BLaER1 treated with 17β-estradiol and CSF1 and Interleukin-3, amounts not matched to agents 10 nM and 100 nM (cell line): ENCODE results near the gene GAK.

Experiments used
- H3K27ac ChIP-seq, 11 experiments: shearing (Covaris generic); formaldehyde crosslinking; 2 replicates each; pipeline ENCODE4 v1.8.1; 2022
- H3K27me3 ChIP-seq, 11 experiments: shearing (Covaris generic); formaldehyde crosslinking; 2 replicates each; pipeline ENCODE4 v1.8.1; 2022
- H3K36me3 ChIP-seq, 11 experiments: shearing (Covaris generic); formaldehyde crosslinking; 2 replicates each; pipeline ENCODE4 v1.8.1; 2022
- H3K4me1 ChIP-seq, 10 experiments: shearing (Covaris generic); formaldehyde crosslinking; 2 replicates each; pipeline ENCODE4 v1.8.1; 2022
- H3K4me2 ChIP-seq, 11 experiments: shearing (Covaris generic); formaldehyde crosslinking; 2 replicates each; pipeline ENCODE4 v1.8.1; 2022
- H3K4me3 ChIP-seq, 10 experiments: shearing (Covaris generic); formaldehyde crosslinking; 2 replicates each; pipeline ENCODE4 v1.8.1; 2022
- H3K9ac ChIP-seq, 11 experiments: shearing (Covaris generic); formaldehyde crosslinking; 2 replicates each; pipeline ENCODE4 v1.8.1; 2022
- H3K9me3 ChIP-seq, 11 experiments: shearing (Covaris generic); formaldehyde crosslinking; replicated peaks in 1 of 11; 2 replicates each; pipeline ENCODE4 v1.8.1; 2022
- H4K20me1 ChIP-seq, 11 experiments: shearing (Covaris generic); formaldehyde crosslinking; 2 replicates each; pipeline ENCODE4 v1.8.1; 2022
- Cebpa-rat ChIP-seq, 11 experiments: shearing (Covaris generic); IDR thresholded peaks; 2 replicates each; pipeline ENCODE4 v1.8.1; 2022

The GAK gene

DNA sequence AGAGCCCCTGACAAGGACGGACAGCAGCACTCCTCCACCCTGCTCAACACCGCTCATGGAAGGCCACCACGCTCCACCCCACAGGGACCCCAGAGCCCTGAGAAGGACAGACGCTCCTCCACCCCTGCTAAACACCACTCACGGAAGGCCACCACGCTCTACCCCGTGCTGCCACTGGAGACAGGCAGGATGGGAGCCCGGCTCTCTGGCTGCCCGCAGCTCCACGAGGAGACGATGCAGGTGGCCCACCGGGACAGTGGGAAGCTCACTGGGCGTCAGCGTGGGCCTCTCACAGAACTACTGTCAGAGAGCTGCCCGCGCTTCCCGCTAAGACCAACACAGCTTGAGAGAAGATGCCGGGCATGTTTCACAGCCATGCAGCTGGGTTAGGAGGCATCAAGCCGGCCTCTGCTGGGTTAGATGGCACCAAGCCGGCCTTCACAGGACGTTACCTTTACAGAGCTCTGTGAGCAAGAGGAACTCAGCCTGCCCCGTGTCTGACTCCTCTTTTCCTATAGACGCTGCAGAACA, 20.8 kb downstream of the GAK start:
- H3K4me1 ChIP-seq = peaks cover 17 to 22% (median 21%) of the 10 kb centered on the region in 10 experiments
- TF ChIP-seq Cebpa-rat (IDR thresholded peaks at IDR 0.05) = no peak
- H3K9me3 ChIP-seq = peaks cover 0 to 11% (median 2%) of the 10 kb centered on the region in 11 experiments; a peak in 5 of 22 replicates
- no peak overlapping the region for H3K4me2 ChIP-seq
- no peak overlapping the region for H3K9ac ChIP-seq
- H3K4me3 ChIP-seq = no peak overlapping the region
- H3K27ac ChIP-seq = no peak overlapping the region
- H3K27me3 ChIP-seq = no peaks in the 10 kb centered on the region
- H4K20me1 ChIP-seq = peaks cover 81 to 100% (median 100%) of the 10 kb centered on the region in 11 experiments
- peaks cover 60 to 74% (median 72%) of the 10 kb centered on the region in 11 experiments for H3K36me3 ChIP-seq

DNA sequence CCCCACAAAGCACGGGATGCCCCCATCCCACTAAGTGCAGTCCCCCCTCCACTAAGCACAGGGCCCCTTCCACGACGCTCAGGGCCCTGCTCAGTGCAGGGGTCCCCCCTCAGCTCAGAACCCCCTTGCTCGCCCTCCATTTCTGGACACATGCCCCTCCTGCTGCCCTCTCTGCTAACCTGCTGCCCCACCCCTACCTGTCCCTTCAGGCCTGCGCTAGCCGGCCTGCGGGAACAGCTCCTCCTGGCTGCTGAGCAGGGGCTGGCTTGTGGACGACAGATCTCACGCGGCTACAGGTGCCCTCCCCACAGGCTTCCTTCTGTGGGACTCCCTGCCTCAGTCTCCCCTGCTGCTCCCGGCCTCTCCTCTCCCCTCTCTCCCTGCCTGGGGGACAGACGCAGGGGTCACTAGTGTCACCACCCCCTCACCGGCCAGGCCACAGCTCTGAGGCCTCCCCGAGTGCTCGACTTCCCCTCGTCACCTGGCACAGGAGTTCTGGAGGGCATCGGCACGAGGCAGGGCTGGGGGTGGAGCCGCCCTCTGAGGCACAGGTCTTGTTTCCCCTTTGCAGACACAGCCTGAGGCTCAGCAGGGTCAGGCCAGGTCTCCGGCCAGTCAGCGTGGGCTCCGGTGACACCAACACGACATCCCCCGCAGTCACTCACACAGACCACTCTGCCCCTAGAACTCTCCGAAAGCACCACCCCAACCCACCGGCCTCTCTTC, 21.6 kb downstream of the GAK start:
- no peak overlapping the region for H3K9ac ChIP-seq
- no peak overlapping the region for H3K4me2 ChIP-seq
- no peak for TF ChIP-seq Cebpa-rat (IDR thresholded peaks at IDR 0.05)
- H3K27ac ChIP-seq = no peak overlapping the region
- no peak overlapping the region for H3K4me3 ChIP-seq
- peaks cover 67 to 81% (median 80%) of the 10 kb centered on the region in 11 experiments for H3K36me3 ChIP-seq
- H3K4me1 ChIP-seq = peaks cover 10 to 15% (median 14%) of the 10 kb centered on the region in 10 experiments
- H3K27me3 ChIP-seq = no peaks in the 10 kb centered on the region
- H4K20me1 ChIP-seq = peaks cover 79 to 100% (median 100%) of the 10 kb centered on the region in 11 experiments
- peaks cover 0 to 18% (median 0%) of the 10 kb centered on the region in 11 experiments; a peak in 9 of 22 replicates for H3K9me3 ChIP-seq

DNA sequence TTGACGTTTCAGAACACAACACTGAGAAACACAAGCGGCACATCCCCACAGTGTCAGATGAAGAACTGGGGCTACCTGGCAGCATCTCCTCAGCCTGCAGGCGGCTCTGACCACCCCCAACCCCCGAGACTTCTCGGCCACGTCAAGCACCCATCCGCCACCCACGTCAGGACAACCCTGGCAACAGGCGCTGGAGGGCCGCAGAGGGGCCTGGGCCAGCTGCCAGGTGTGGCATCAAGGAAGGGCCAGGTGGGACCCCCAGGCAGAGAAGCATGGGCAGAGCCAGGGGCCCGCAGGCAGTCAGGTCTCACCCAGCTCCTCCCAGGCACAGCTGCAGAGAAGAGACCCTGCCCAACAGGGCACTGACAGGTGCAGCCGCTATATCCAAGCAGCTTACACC, 22.3 kb downstream of the GAK start:
- H3K4me3 ChIP-seq = no peak overlapping the region
- no peak for TF ChIP-seq Cebpa-rat (IDR thresholded peaks at IDR 0.05)
- no peak overlapping the region for H3K27ac ChIP-seq
- H3K4me1 ChIP-seq = peaks cover 3 to 8% (median 7%) of the 10 kb centered on the region in 10 experiments
- peaks cover 0 to 19% (median 0%) of the 10 kb centered on the region in 11 experiments; a peak in 9 of 22 replicates for H3K9me3 ChIP-seq
- no peak overlapping the region for H3K4me2 ChIP-seq
- H3K36me3 ChIP-seq = peaks cover 74 to 88% (median 87%) of the 10 kb centered on the region in 11 experiments
- no peak overlapping the region for H3K9ac ChIP-seq
- H4K20me1 ChIP-seq = peaks cover 79 to 100% (median 100%) of the 10 kb centered on the region in 11 experiments
- no peaks in the 10 kb centered on the region for H3K27me3 ChIP-seq

DNA sequence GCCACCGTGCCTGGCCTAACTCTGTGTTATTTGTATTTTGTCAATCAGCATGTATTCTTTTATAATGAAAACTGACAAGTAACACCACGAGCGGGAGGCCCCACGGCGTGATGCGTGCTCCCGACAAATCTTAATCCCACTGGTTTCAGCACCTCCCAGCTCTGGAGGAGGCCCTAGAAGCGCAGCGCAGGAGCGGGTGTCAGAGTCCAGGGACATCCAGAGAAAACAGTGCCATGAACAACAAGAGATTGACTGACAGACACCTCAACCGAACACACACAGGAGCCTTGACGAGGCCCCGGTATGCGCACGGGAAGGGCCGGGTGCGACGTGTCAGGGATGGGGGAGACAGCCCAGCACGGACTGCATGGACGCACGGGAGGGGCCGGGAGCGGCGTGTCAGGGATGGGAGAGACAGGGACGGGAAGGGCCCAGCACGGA, 23.0 kb downstream of the GAK start:
- Histone ChIP-seq H3K4me1 (peaks cover 0 to under 1% (median 0%) of the 10 kb centered on the region in 10 experiments; a peak in 8 of 20 replicates), H3K4me3 (no peak overlapping the region), H4K20me1 (peaks cover 74 to 100% (median 98%) of the 10 kb centered on the region in 11 experiments), H3K27me3 (no peaks in the 10 kb centered on the region), H3K9ac (no peak overlapping the region), H3K4me2 (no peak overlapping the region), H3K27ac (no peak overlapping the region), H3K9me3 (peaks cover 0 to 19% (median 0%) of the 10 kb centered on the region in 11 experiments; a peak in 9 of 22 replicates), H3K36me3 (peaks cover 79 to 95% (median 92%) of the 10 kb centered on the region in 11 experiments)
- TF ChIP-seq Cebpa-rat (IDR thresholded peaks at IDR 0.05) = no peak

DNA sequence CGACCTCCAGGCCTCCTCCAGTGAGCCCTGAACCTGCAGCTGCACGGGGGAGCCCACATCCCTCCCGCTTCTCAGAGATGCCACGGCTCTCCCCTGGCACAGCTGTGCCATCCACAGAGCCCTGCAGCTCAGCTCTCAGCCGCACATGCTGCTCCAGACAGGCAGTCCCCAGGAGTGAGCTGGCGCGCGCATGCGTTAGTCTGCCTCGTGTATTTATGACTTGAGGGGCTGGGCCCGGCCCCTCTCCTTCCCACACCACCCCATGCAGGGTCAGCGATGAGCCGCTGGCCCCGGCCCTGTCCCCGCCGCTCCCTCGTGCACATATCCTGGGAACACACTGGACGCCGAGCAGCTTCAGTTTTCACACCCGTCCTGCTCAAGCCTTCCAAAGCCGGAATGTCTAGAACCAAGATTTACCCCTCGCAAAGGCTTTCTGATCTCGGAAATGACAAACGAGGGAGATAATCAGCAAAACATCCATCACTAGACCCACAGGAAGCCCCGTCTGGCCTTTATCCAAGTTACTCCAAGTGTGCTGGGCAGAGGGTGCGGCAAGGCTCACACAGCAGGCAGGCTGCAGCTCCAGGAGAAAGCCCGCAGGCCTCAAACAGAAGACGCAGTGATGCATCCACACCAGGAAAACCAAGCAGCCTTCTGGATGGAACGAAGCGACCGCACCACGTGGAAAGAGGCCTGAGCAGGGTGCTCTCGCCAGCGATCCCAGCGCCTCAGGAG, 24.3 kb downstream of the GAK start:
- no peak for TF ChIP-seq Cebpa-rat (IDR thresholded peaks at IDR 0.05)
- peaks cover 66 to 100% (median 97%) of the 10 kb centered on the region in 11 experiments for H4K20me1 ChIP-seq
- no peaks in the 10 kb centered on the region for H3K4me1 ChIP-seq
- no peaks in the 10 kb centered on the region for H3K27me3 ChIP-seq
- H3K4me2 ChIP-seq = no peak overlapping the region
- no peak overlapping the region for H3K27ac ChIP-seq
- H3K9me3 ChIP-seq = peaks cover 0 to 19% (median 0%) of the 10 kb centered on the region in 11 experiments; a peak in 9 of 22 replicates
- peaks cover 77 to 100% (median 96%) of the 10 kb centered on the region in 11 experiments for H3K36me3 ChIP-seq
- no peak overlapping the region for H3K4me3 ChIP-seq
- no peak overlapping the region for H3K9ac ChIP-seq

DNA sequence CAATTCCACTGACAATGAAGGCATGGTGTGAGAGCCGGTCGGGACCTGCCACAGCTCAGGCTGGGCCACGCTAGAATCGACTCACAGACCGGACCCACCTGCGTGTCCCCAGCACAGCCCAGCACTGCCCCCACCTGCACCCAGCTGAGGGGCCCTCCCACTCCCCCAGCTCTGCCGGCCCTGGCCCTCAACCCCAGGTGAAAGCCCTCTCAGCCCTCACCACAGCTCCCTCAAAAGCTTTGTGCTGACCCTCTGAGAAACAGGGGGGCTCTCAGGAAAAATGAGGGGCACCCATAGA, 25.1 kb downstream of the GAK start:
- H3K9me3 ChIP-seq = peaks cover 0 to 19% (median 0%) of the 10 kb centered on the region in 11 experiments; a peak in 9 of 22 replicates
- TF ChIP-seq Cebpa-rat (IDR thresholded peaks at IDR 0.05) = no peak
- no peaks in the 10 kb centered on the region for H3K4me1 ChIP-seq
- H3K9ac ChIP-seq = no peak overlapping the region
- H3K4me3 ChIP-seq = no peak overlapping the region
- H3K27me3 ChIP-seq = no peaks in the 10 kb centered on the region
- peaks cover 66 to 100% (median 96%) of the 10 kb centered on the region in 11 experiments for H4K20me1 ChIP-seq
- peaks cover 77 to 100% (median 94%) of the 10 kb centered on the region in 11 experiments for H3K36me3 ChIP-seq
- H3K27ac ChIP-seq = no peak overlapping the region
- H3K4me2 ChIP-seq = no peak overlapping the region

DNA sequence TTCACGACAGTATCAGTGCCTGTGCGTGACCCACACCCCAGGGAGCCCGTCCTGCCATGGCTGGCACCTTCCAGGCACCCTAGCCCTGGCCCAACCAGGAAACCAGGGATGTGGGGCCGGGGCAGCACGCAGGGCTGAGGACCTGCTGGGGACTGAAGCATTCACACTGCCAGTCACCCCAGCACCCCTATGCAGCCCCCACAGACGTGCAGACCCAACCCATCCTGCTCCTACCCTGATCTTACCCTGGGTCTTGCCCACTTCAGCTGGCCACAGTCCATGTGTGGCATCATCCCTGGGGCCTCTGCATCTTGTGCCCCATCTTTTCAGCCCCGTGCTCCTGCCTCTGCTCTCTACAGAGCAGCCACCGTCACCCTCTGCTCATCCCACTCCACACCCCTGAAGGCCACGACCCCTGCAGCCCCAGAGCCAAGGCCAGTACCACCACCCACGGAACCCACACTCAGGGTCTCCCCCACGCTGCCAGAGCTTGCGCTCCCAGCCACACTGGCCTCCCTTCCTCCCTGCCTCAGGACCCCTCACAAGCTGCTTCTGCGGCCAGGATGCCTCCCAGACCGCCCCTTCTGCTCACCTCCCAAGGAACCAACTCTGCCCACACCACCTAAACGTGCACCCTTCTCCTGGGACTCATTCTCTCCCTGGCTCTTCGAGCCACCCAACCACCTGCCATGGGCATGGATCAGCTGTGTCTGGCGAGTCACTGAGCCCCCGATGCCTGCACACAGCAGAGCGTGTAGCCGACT, 25.6 kb downstream of the GAK start:
- H3K27me3 ChIP-seq = no peaks in the 10 kb centered on the region
- no peak overlapping the region for H3K27ac ChIP-seq
- peaks cover 0 to 19% (median 0%) of the 10 kb centered on the region in 11 experiments; a peak in 9 of 22 replicates for H3K9me3 ChIP-seq
- no peak overlapping the region for H3K9ac ChIP-seq
- H3K4me1 ChIP-seq = no peaks in the 10 kb centered on the region
- peaks cover 66 to 100% (median 96%) of the 10 kb centered on the region in 11 experiments; a peak in 21 of 22 replicates for H4K20me1 ChIP-seq
- no peak for TF ChIP-seq Cebpa-rat (IDR thresholded peaks at IDR 0.05)
- H3K36me3 ChIP-seq = peaks cover 77 to 100% (median 94%) of the 10 kb centered on the region in 11 experiments
- no peak overlapping the region for H3K4me2 ChIP-seq
- H3K4me3 ChIP-seq = no peak overlapping the region

DNA sequence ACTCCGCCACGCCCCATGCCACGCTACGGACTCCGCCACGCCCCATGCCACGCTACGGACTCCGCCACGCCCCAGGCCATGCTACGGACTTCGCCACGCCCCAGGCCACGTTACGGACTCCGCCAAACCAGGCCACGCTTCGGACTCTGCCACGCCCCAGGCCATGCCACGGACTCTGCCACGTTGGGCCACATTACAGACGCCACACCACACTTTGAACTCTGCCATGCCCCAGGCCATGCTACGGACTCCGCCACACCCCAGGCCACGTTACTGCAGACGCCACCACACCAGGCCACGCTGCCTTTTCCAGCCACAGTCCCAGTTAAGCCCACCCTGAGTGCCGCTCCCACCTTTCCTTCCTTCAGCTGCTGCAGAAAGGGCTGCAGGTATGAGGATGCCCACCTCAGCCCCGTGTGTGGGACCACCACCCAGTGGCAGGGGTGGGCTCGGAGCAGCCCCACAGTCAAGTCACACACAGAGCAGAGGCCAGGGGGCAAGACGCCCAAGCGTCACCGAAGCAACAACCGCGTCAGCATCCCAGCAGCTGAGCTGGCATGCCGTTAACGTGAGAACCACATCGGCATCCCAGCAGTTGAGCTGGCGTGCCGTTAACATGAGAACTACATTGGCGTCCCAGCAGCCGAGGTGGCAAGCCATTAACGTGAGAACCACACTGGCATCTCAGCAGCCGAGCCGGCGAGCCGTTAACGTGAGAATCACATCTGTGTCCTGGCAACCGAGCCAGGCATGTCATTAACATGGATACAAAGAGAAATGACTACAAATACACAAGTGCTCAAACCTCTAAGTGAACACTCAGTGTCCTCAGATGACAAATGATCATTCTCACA, 26.4 kb downstream of the GAK start:
- Histone ChIP-seq H3K9ac (no peak overlapping the region), H3K4me3 (no peak overlapping the region), H3K27me3 (no peaks in the 10 kb centered on the region), H3K4me2 (no peak overlapping the region), H3K27ac (no peak overlapping the region), H3K36me3 (peaks cover 76 to 100% (median 94%) of the 10 kb centered on the region in 11 experiments), H3K9me3 (peaks cover 0 to 19% (median 0%) of the 10 kb centered on the region in 11 experiments; a peak in 9 of 22 replicates), H3K4me1 (no peaks in the 10 kb centered on the region), H4K20me1 (peaks cover 63 to 100% (median 97%) of the 10 kb centered on the region in 11 experiments; a peak in 21 of 22 replicates)
- TF ChIP-seq Cebpa-rat (IDR thresholded peaks at IDR 0.05) = no peak
